Astrocyte (in vitro differentiated cells and primary cell): ENCODE data around the gene RALB. TPM values are rescaled to one million over a fixed set of nuclear protein-coding genes. Genes with fewer than 3 reads are reported as not detected.

Experiments used
- DNase-seq: peaks from one replicate; pipeline ENCODE4 v3.0.0-alpha.2; 2010; ENCODE audit warnings: low read depth
- FAIRE-seq: peaks from 2 replicates; lab custom pipeline; 2011; peaks lifted over from hg19 to GRCh38; lab: Jason Lieb, UNC
- H2AFZ ChIP-seq: 2 replicates; pipeline ENCODE4 v1.6.0; 2012; ENCODE audit warnings: low read depth, low read length, inconsistent platforms
- H3K27ac ChIP-seq: 2 replicates; pipeline ENCODE4 v1.5.1; 2011; ENCODE audit warnings: low read depth, low read length, inconsistent platforms
- H3K27me3 ChIP-seq: 2 replicates; pipeline ENCODE4 v1.6.0; 2011; ENCODE audit warnings: low read length, inconsistent platforms; ENCODE audit not compliant: insufficient read depth
- H3K36me3 ChIP-seq: 2 replicates; pipeline ENCODE4 v1.5.1; 2011; ENCODE audit warnings: low read length, inconsistent platforms; ENCODE audit not compliant: insufficient read depth
- H3K4me1 ChIP-seq: 2 replicates; pipeline ENCODE4 v1.5.1; 2011; ENCODE audit warnings: low read length, inconsistent platforms; ENCODE audit not compliant: insufficient read depth
- H3K4me2 ChIP-seq: 2 replicates; pipeline ENCODE4 v1.6.0; 2012; ENCODE audit warnings: low read length, inconsistent platforms
- H3K4me3 ChIP-seq: 2 replicates; pipeline ENCODE4 v1.5.1; 2011; ENCODE audit warnings: low read depth, mild to moderate bottlenecking, low read length, inconsistent platforms; ENCODE audit not compliant: insufficient read depth
- H3K79me2 ChIP-seq: 2 replicates; pipeline ENCODE4 v1.6.0; 2012; ENCODE audit warnings: mild to moderate bottlenecking, low read length, inconsistent platforms; ENCODE audit not compliant: insufficient read depth
- H3K9ac ChIP-seq: 2 replicates; pipeline ENCODE4 v1.6.0; 2012; ENCODE audit warnings: mild to moderate bottlenecking, low read length, inconsistent platforms
- H3K9me3 ChIP-seq: 2 replicates; pipeline ENCODE4 v1.5.1; 2012; ENCODE audit warnings: low read depth, mild to moderate bottlenecking, low read length, inconsistent platforms; ENCODE audit not compliant: insufficient read depth
- H4K20me1 ChIP-seq: 2 replicates; pipeline ENCODE4 v1.6.0; 2012; ENCODE audit warnings: low read length, inconsistent platforms; ENCODE audit not compliant: insufficient read depth
- H3K27ac Mint-ChIP-seq: one replicate; pipeline ENCODE4 v1.8.0; 2021; ENCODE audit warnings: mild to moderate bottlenecking, mixed read lengths; ENCODE audit not compliant: unreplicated experiment
- H3K27me3 Mint-ChIP-seq: one replicate; pipeline ENCODE4 v1.8.0; 2021; ENCODE audit warnings: low read depth, mixed read lengths; ENCODE audit not compliant: unreplicated experiment
- H3K36me3 Mint-ChIP-seq: one replicate; pipeline ENCODE4 v1.8.0; 2021; ENCODE audit warnings: low read depth, mixed read lengths; ENCODE audit not compliant: unreplicated experiment
- H3K4me1 Mint-ChIP-seq: one replicate; pipeline ENCODE4 v1.8.0; 2021; ENCODE audit warnings: low read depth, mixed read lengths; ENCODE audit not compliant: unreplicated experiment
- H3K4me3 Mint-ChIP-seq: one replicate; pipeline ENCODE4 v1.8.0; 2021; ENCODE audit warnings: mild to moderate bottlenecking, moderate library complexity, mixed read lengths; ENCODE audit not compliant: unreplicated experiment
- H3K9me3 Mint-ChIP-seq: one replicate; pipeline ENCODE4 v1.8.0; 2021; ENCODE audit warnings: mild to moderate bottlenecking, mixed read lengths; ENCODE audit not compliant: unreplicated experiment
- CTCF ChIP-seq: IDR thresholded peaks from 2 replicates; pipeline ENCODE4 v1.5.1; 2011; ENCODE audit warnings: low read depth, mild to moderate bottlenecking, inconsistent platforms, low read length, moderate library complexity; ENCODE audit not compliant: insufficient read depth
- EZH2 ChIP-seq: IDR thresholded peaks from 2 replicates; pipeline ENCODE4 v1.6.1; 2012; ENCODE audit warnings: mild to moderate bottlenecking, low read length, inconsistent platforms; ENCODE audit not compliant: insufficient read depth
- total RNA-seq: library from RNA; stranded (reverse); gene quantifications from 2 replicates; pipeline ENCODE4 v1.2.1, GENCODE V29; 2021

The RALB gene
- total RNA-seq, 1 donor from 2014 or later: 44.5 TPM

GRCh38 chr2:120243211-120243610, 9.4 kb upstream of the RALB start:
- H3K9me3 Mint-ChIP-seq: no peaks in the 10 kb centered on the region
- DNase-seq (peak; percentile 28), FAIRE-seq (no peak)
- no peaks in the 10 kb centered on the region for H3K36me3 Mint-ChIP-seq
- Histone ChIP-seq H4K20me1 (no peaks in the 10 kb centered on the region), H3K79me2 (no peaks in the 10 kb centered on the region), H3K4me3 (no peak overlapping the region), H3K27me3 (peaks cover 3% of the 10 kb centered on the region), H3K9ac (no peak overlapping the region), H3K36me3 (no peaks in the 10 kb centered on the region), H3K4me1 (peaks cover 26% of the 10 kb centered on the region), H2AFZ (peak overlapping the region; percentile 54), H3K27ac (no peak overlapping the region), H3K4me2 (peak overlapping the region; percentile 37), H3K9me3 (no peaks in the 10 kb centered on the region)
- no peak overlapping the region for H3K4me3 Mint-ChIP-seq
- peaks cover 29% of the 10 kb centered on the region for H3K4me1 Mint-ChIP-seq
- H3K27me3 Mint-ChIP-seq: peaks cover 12% of the 10 kb centered on the region
- no peak for TF ChIP-seq CTCF
- no peak for TF ChIP-seq EZH2
- H3K27ac Mint-ChIP-seq: peak overlapping the region; percentile 82

GRCh38 chr2:120243875-120244553, 8.6 kb upstream of the RALB start:
- H4K20me1 ChIP-seq: no peaks in the 10 kb centered on the region
- H3K27ac Mint-ChIP-seq: no peak overlapping the region
- no peak overlapping the region for H3K27ac ChIP-seq
- no peak overlapping the region for H3K4me2 ChIP-seq
- no peaks in the 10 kb centered on the region for H3K9me3 Mint-ChIP-seq
- no peaks in the 10 kb centered on the region for H3K9me3 ChIP-seq
- no peaks in the 10 kb centered on the region for H3K79me2 ChIP-seq
- FAIRE-seq (no peak), DNase-seq (no peak)
- no peak overlapping the region for H2AFZ ChIP-seq
- H3K36me3 Mint-ChIP-seq: no peaks in the 10 kb centered on the region
- H3K27me3 Mint-ChIP-seq: peaks cover 17% of the 10 kb centered on the region
- H3K36me3 ChIP-seq: no peaks in the 10 kb centered on the region
- H3K4me1 Mint-ChIP-seq: peaks cover 21% of the 10 kb centered on the region
- TF ChIP-seq CTCF (no peak), EZH2 (no peak)
- no peak overlapping the region for H3K4me3 Mint-ChIP-seq
- no peak overlapping the region for H3K4me3 ChIP-seq
- H3K27me3 ChIP-seq: peaks cover 3% of the 10 kb centered on the region
- H3K9ac ChIP-seq: no peak overlapping the region
- peaks cover 18% of the 10 kb centered on the region for H3K4me1 ChIP-seq
